ENCODE measurements around the gene ATXN1.
A peak's percentile ranks its signal among the peaks of the same experiment; 100 is the strongest.
"Not testable (repeated sequence)": the region's sequence is repeated elsewhere in the genome, so short reads cannot be mapped to it uniquely, and the experiment has no call there.

ATXN1 gene

GRCh38 chr6:16760516-16761470, at the start of gene ATXN1:
ATXN1 (minus strand) TSS chr6:16761460.
- DNase-seq: peak; percentile 26 to 31

GRCh38 chr6:16810411-16810810, 49.2 kb upstream of the ATXN1 start:
- DNase-seq: no peak

- no peak for DNase-seq
These were observed 48.6 kb upstream of the ATXN1 start for GRCh38 chr6:16809753-16810358.

DNA sequence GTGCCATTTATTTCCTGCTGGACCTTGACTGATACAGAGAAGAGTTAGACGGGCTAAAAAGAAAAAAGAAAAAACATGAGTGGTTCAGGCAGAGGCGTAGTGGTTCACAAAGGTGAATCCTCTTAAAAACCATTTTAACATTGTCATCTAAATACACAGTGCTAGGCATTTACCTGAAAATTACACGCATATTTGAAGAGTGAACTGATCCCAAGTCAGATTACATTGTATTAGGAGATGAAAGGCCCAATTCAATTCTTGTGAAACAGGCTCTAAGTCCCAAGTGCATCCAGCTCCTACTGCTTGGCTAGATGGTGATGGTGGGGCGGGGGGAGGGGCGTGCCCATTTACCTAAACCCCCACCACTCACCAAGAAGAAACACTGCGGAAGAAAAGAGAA, 46.7 kb upstream of the ATXN1 start:
- no peak for DNase-seq

GRCh38 chr6:16806363-16806762, 45.1 kb upstream of the ATXN1 start:
- DNase-seq: no peak

DNA sequence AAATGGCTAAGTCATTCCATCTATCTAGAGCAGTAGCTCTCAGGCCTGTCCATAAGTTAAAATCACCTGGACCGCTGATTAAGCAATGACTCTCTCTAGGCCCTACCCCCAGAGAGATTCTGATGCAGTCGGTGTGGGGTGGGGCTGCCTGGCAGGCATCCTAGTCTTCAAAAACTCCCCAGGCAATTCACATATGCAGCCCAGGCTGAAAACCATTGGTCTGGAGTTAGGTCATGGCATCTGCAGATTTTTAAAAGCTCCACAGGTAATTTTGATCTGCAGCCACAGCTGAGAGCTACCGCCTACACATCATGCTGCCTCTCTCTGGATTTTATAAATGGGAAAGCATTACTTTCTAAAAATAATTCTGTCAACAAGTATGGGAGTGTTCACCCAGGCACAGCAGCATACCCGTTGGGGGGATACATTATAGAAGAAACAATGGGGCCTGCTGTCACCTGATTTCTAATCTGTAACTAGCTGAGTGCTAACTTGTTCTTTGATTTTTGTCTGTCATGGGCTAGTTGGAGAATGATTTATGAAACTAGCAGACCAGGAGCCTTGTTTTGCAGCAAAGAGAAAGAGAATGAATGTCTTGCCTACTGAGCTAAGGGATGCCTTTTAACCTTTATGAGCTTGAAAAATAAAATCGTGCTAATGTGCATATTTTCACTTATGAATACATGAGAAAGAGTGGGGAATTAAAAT, 44.1 kb upstream of the ATXN1 start:
- DNase-seq: no peak

DNA sequence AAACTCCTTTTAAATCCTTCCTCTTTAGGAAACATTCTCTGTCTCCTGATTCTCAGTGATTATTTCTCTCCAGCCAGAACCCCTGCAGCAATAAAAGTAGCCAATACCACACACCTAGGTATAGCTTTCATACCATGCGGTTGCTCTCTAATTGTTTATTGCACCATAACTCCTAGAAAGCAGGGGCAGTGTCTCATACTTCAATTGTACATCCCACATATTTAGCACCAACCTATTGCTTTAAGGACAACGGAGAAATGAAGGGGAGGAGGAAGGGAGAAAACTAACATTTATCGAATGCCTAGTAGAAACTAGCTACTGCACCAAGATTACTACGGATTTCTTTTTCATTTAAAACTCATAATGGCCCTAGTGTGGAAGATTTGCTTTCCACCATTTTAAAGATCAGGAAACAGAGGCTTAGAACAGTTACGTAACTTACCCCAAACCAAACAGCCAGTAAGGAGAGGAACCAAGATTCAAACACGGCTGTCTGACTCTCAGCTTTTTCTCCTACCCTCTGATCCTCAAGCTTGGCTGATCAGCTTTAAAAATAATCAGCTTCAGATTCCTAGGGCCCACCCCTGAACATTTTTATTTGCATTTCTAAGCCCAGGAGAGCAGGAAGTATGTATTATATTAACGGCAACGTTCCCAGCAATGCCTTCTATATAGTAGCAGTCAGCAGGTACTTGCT, 43.4 kb upstream of the ATXN1 start:
- DNase-seq: no peak

GRCh38 chr6:16803294-16804200, 42.3 kb upstream of the ATXN1 start:
- no peak for DNase-seq

DNA sequence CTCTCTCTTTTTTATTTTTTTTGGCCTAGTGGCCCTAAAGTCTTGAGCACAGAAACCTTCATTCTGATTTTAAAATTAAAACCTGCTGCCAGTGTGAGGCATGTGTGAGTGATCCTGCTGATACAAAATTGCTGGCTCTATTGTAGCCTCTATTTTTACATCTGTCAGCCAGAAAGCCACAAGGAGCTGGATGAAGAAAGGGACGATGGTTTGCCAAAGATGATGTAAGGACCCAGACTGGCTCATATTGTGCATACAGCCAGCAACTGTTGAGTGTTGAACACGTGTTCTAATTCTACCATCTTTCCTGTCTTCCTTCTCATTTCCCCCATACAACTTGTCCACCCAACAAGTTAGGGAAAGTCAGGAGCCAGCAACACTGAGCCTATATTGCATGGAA, 40.8 kb upstream of the ATXN1 start:
- DNase-seq: no peak

- DNase-seq: no peak
These were observed 39.7 kb upstream of the ATXN1 start for GRCh38 chr6:16800942-16801341.

GRCh38 chr6:16800341-16800740, 39.1 kb upstream of the ATXN1 start:
- no peak for DNase-seq

DNA sequence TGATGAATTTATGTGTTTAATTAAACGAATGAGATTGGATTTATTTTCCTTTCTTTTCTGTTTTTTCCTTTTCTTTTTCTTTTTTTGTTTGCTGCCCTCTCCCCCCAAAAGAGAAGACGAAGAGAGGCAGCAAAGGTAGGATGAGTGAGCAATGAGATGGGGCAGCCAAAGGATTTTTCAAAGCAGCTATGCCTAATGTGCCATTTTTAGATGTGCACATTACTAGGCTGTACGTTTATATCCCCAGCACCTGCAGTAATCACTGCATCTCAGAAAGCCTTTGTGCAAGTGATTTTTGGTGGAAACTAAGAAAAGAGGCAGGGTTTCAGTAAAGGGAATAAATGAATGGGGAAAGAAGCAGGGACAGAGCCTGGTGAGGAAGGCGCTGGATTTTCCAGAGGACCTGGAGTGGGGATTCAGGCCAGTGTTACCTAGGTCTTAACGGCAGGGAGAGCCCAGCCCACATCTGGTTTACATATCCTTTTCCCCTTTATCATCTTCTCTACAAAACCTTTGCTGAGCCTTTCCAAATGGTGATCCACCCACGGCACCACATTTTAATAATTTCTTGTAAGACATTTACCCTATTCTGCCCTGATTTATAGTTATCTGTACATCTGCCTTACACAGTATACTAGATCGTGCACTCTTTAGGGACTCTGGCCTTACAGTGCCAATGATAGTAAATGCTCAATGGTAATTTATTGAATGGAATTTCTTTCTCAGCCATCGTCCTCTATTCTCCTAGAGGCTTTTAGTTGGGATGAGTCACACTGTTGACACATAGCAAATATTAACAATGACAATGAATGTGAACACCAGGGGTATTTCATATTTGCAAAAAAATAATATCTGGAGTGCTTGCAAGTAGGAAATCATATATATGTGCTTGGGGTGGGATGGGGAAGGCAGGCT, 38.3 kb upstream of the ATXN1 start:
- DNase-seq: no peak

DNA sequence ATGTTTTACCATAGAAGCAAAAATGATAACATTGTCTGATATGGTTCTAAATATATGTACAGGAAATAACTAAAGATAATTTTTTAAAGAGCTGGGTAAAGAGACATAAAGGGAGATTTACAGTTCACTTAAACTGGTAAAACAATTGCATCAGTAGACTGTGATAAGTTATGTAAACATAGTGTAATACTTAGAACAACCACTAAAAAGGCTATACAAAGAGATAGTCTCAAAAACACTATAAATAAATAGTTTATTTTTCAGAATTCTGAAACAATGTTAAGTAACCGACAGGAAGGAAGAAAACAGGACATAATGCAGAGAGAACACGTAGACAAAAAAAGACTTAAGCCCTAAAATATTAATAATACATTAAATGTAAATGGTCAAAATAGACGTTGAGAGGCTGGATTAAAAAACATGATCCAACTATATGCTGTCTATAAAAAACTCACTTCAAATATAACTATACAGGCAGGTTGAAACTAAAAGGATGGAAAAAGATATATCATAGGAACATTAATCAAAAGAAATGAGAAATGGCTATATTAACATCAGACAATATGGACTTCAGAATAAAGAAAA, 32.7 kb upstream of the ATXN1 start:
- no peak for DNase-seq

GRCh38 chr6:16789329-16790038, 28.2 kb upstream of the ATXN1 start:
- no peak for DNase-seq

DNA sequence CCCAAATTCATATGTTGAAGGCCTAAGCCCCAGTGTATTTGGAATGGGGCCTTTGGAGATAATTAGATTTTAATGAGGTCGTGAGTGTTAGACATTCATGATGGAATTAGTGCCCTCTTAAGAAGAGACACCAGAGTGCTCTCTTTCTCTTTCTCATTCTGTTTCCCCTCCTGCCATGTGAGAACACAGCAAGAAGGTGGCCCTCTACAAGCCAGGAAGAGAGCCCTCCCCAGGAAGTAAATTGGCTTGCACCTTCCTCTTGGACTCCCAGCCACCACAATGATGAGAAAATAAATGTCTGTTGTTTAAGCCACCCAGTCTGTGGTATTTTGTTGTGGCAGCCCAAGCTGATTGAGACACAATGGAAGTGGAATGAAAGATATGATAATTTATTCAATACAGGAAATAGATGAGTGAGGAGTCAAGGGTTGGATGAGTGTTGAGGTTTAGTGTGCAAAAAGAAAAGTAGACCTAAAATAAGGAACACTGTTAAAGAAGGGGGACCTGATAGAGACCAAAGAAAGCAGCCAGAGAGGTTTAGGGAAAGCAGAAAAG, 25.9 kb upstream of the ATXN1 start:
- no peak for DNase-seq

- DNase-seq: no peak
These were observed 24.2 kb upstream of the ATXN1 start for GRCh38 chr6:16785496-16785895.

DNA sequence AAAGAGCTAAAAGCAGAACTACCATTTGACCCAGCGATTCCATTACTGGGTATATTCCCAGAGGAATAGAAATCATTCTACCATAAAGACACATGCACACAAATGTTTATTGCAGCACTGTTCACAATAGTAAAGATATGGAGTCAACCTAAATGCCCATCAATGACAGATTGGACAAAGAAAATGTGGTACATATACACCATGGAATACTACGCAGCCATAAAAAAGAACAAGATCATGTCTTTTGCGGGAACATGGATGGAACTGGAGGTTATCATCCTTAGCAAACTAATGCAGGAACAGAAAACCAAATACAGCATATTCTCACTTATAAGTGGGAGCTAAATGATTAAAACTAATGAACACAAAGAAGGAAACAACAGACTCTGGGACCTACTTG, 23.7 kb upstream of the ATXN1 start:
- not testable (repeated sequence) for DNase-seq

GRCh38 chr6:16783952-16784565, 22.8 kb upstream of the ATXN1 start:
- DNase-seq: no peak

DNA sequence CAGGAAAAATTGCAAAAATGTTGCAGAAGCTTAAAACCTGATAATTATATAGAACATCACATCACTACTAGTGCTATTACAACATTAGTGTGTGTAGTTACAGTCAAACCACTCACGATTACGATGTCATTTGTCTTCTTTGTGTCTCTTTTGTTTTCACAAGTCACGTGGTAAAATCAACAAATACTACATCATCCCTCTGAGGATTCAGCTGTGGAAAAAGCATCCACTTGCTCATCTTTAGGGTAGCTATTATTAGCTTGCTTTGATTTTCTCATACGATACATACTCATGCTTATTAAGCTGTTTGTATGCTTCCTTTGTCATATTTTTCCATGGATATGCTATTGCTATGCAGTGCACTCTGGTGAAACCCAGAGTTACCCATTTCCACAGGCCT, 22.2 kb upstream of the ATXN1 start:
- DNase-seq: no peak

Data from stimulated activated CD4-positive, alpha-beta T cell treated with anti-CD3 and anti-CD28 coated beads, Interleukin-2, amount 100 ng/mL, for 48 hours (primary cell).